Adipocyte (in vitro differentiated cells): ENCODE data around the gene MAST3.
A peak's percentile ranks its signal among the peaks of the same experiment; 100 is the strongest.

ENCODE experiments used
- DNase-seq: peaks from one replicate; pipeline ENCODE4 v3.0.0-alpha.2; 2015; ENCODE audit warnings: low read depth
- H3K27me3 ChIP-seq: replicated peaks from 2 replicates; pipeline ENCODE4 v1.7.0; 2013; ENCODE audit warnings: mild to moderate bottlenecking, low read length, moderate library complexity; ENCODE audit not compliant: control insufficient read depth, insufficient read depth
- H3K36me3 ChIP-seq: 2 replicates; pipeline ENCODE4 v1.7.0; 2013; ENCODE audit warnings: low read length, mild to moderate bottlenecking, moderate library complexity; ENCODE audit not compliant: control insufficient read depth, insufficient read depth, severe bottlenecking
- H3K4me1 ChIP-seq: 2 replicates; pipeline ENCODE4 v1.7.0; 2013; ENCODE audit warnings: mild to moderate bottlenecking, low read length, moderate library complexity; ENCODE audit not compliant: control insufficient read depth, insufficient read depth
- H3K4me3 ChIP-seq: 2 replicates; pipeline ENCODE4 v1.7.0; 2013; ENCODE audit warnings: mild to moderate bottlenecking, low read length, moderate library complexity
- H3K9ac ChIP-seq: 2 replicates; pipeline ENCODE4 v1.7.0; 2013; ENCODE audit warnings: mild to moderate bottlenecking, low read length, moderate library complexity
- H3K9me3 ChIP-seq: 2 replicates; pipeline ENCODE4 v1.7.0; 2013; ENCODE audit warnings: mild to moderate bottlenecking, low read length, moderate library complexity; ENCODE audit not compliant: control insufficient read depth

Gene MAST3

DNA sequence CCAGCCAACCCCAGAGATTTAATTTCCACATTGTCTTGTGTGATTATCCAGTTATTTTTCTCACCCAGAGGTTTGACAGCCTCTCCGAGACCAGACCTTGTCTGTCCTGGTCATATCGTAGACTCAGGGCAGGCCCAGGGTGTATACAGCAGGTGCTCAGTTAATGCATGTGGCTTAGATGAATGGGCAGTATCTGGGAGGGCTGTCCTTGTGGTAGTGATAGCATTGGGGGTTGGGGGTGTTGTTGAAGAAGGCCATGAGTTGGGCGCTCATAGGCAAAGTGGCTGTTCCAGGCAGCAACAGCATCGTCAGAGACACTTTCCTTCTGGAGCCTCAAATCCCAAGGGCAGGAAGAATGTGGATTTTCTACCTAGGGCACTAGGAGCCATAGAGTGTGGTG is 16.9 kb downstream of the MAST3 start:
- Histone ChIP-seq H3K4me3 (no peak overlapping the region), H3K36me3 (no peaks in the 10 kb centered on the region), H3K27me3 (no peaks in the 10 kb centered on the region), H3K4me1 (peaks cover 28% of the 10 kb centered on the region), H3K9ac (no peak overlapping the region), H3K9me3 (no peaks in the 10 kb centered on the region)
- no peak for DNase-seq

DNA sequence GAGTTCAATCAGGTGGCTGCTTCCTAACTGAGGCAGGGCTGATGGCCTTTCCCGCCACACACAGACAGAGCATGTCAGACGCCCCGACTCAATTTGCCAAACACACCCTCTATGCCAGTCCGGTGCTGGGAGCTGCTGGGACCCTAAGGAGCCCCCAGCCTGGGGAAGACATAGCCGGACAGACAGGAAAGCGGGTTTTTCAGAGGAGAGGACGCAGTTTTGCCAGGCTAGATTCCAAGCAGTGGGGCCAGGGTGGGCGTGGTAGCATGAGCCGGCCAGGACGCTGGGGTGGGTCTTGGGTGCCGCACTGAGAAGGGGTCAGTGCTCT is 19.8 kb downstream of the MAST3 start:
- Histone ChIP-seq H3K9me3 (no peaks in the 10 kb centered on the region), H3K4me1 (peaks cover 18% of the 10 kb centered on the region), H3K4me3 (peak overlapping the region; percentile 79), H3K27me3 (no peaks in the 10 kb centered on the region), H3K9ac (peak overlapping the region; percentile 69), H3K36me3 (peaks cover 3% of the 10 kb centered on the region)
- DNase-seq = no peak

DNA sequence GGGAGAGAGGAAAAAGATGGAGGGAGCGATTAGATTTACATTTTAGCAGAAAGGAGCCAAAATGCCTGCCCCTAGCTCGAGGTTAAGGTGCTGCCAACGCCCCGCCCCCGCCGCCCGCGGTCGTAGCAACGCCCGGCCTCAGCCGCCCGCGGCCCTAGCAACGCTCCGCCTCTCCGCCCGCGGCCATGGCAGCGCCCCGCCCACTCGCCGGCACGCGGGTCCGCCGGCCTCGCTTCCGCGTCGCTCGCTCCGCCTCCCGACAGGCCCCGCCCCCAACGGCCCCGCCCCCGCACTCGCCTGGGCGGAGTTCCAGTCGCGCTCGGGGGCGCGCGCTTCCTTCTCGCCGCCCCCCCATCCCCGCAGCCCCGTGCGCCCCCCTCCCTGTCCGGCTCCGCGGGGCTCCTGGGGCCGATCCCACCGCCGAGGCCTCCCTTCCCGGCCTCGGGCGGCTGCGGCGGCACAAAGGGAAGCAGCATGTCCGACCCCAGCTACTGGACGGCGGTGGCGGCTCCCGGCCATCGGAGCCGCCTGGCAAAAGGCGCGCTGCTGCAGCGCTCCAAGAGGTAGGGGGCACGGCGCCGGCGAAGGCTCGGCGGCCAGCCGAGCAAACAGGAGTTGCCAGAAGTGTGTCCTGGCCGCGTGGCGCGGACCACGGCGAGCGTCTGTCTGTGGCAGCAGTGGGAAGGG is 20.3 kb downstream of the MAST3 start:
- Histone ChIP-seq H3K27me3 (no peaks in the 10 kb centered on the region), H3K36me3 (peaks cover 8% of the 10 kb centered on the region), H3K4me1 (peaks cover 18% of the 10 kb centered on the region), H3K9ac (peak overlapping the region; percentile 80), H3K4me3 (peak overlapping the region; percentile 82), H3K9me3 (no peaks in the 10 kb centered on the region)
- peak; percentile 94 for DNase-seq

DNA sequence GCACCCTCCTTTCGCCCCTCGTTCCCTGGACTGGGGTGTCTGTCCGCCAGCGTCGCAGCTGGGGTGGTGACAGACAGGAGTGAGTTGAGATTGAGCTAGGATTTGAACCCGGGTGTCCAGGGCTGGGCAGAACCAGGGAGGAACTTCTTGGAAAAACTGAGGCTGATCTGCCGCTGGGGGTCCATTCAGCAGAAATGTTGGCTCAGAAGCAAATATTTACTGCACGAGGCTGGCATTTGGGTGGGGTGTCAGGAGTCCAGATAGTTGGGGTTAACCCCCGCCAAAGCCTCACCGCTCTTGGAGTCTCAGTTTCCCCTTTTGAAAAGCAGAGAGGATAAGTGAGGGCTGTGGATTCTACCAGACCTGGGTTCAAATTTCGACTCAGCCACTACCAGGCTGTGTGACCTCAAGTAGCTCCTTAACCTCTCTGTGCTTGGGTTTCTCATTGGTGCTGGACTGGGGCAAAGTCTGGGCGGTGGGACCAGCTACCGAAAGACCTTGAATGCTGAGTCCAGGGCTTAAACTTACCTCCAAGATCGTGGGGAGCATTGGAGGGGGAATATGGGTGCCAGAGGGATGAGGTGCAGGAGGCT is 20.9 kb downstream of the MAST3 start:
- DNase-seq = no peak
- peak overlapping the region; percentile 80 for H3K9ac ChIP-seq
- no peaks in the 10 kb centered on the region for H3K9me3 ChIP-seq
- no peaks in the 10 kb centered on the region for H3K27me3 ChIP-seq
- H3K4me1 ChIP-seq = peaks cover 18% of the 10 kb centered on the region
- H3K36me3 ChIP-seq = peaks cover 8% of the 10 kb centered on the region
- H3K4me3 ChIP-seq = peak overlapping the region; percentile 82

DNA sequence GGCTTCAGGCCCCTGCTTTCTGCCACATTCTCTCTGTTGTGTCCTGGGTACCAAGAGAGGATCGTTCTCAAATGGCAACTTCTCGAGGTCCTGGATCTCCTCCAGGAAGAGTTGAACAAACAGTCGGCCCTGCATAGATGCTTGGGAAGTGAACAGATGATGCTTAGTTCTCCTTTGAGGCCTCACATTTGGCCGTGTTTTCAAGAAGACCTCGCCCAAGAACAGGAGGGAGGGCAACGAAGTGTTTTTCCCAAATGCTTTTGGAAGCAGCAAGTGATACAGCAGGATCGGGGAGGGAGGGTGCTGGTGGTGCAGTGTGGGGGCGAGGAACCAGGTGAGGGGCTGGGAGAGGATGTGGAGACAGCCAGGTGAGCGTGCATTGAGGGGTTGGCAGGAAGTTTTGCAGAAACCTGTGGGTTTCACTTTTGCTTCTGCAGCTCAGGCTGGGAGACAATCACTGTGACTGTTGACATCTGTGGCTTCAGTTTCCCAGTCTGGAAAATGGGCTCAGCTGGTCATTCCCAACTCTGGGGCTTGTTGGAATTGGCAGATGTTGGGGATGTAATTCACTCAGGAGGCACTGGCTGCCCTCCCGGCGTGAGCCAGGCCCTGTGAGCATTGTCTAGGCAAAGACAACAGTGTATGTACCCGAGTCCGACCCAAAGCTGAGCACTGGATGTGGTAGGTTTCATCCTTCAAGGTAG is 21.6 kb downstream of the MAST3 start:
- DNase-seq = no peak
- peaks cover 18% of the 10 kb centered on the region for H3K4me1 ChIP-seq

DNA sequence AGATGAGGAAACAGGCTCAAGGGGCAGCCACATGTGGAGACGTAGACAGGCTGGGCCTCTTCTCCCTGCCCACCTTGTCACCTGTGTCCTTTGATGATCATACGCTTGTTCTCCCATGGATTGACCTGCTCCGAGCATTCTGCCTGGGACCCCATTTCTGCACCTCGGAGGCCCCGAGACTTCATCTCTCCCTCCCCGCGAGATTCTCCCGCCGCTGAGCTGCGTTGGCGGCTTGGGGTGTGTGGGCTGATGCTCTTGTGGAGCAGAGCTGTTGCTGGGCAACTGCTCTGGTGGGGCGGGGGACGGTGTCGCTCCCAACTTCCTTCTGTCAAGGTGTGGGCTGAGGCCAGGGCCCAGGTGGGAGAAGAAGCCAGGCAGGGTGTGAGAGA is 22.1 kb downstream of the MAST3 start:
- Histone ChIP-seq H3K9me3 (no peaks in the 10 kb centered on the region), H3K4me1 (peaks cover 18% of the 10 kb centered on the region), H3K27me3 (no peaks in the 10 kb centered on the region), H3K4me3 (no peak overlapping the region), H3K9ac (no peak overlapping the region), H3K36me3 (peaks cover 17% of the 10 kb centered on the region)
- no peak for DNase-seq

More for the DNA sequence above, 21.6 kb downstream of the MAST3 start:
- no peaks in the 10 kb centered on the region for H3K27me3 ChIP-seq
- no peak overlapping the region for H3K4me3 ChIP-seq
- H3K36me3 ChIP-seq = peaks cover 13% of the 10 kb centered on the region
- no peak overlapping the region for H3K9ac ChIP-seq
- no peaks in the 10 kb centered on the region for H3K9me3 ChIP-seq

DNA sequence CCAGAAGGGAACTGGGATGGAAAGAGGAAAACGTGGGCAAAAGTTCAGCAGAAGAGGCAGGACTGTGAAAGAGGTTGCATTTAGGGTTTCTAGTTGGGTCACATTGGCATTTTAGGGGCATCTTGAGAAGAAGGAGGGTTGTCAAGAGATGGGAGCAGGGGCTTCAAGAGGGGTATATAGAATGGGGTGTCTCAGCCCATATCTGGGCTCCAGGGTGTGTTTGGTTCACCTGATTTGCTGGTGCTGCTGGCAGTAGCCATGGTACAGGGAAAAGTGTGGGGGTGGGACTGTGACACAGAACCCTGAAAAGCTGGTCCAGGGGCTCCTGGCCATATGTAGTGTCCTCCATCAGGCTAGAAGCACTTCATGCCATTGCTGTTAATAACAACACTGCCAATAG is 22.5 kb downstream of the MAST3 start:
- H3K27me3 ChIP-seq = no peaks in the 10 kb centered on the region
- no peak overlapping the region for H3K4me3 ChIP-seq
- H3K36me3 ChIP-seq = peaks cover 17% of the 10 kb centered on the region
- DNase-seq = no peak
- H3K9me3 ChIP-seq = no peaks in the 10 kb centered on the region
- peaks cover 18% of the 10 kb centered on the region for H3K4me1 ChIP-seq
- H3K9ac ChIP-seq = no peak overlapping the region

DNA sequence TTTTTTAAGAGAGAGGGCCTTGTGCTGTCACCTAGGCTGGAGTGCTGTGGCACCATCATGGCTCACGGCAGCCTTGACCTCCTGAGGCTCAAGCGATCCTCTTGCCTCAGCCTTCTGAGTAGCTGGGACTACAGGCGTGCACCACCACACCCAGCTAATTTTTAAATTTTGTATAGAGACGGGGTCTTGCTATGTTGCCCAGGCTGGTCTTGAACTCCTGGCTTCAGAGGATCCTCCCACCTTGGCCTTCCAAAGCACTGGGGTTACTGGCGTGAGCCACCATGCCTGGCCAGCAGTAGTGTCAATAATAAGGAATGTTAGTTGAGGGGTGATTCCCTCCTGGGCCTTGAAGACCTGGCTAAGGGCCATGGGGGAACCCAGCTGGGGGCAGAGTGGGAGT is 23.6 kb downstream of the MAST3 start:
- Histone ChIP-seq H3K27me3 (no peaks in the 10 kb centered on the region), H3K9me3 (no peaks in the 10 kb centered on the region), H3K4me3 (no peak overlapping the region), H3K36me3 (peaks cover 17% of the 10 kb centered on the region), H3K4me1 (peaks cover 15% of the 10 kb centered on the region), H3K9ac (no peak overlapping the region)
- DNase-seq = no peak

DNA sequence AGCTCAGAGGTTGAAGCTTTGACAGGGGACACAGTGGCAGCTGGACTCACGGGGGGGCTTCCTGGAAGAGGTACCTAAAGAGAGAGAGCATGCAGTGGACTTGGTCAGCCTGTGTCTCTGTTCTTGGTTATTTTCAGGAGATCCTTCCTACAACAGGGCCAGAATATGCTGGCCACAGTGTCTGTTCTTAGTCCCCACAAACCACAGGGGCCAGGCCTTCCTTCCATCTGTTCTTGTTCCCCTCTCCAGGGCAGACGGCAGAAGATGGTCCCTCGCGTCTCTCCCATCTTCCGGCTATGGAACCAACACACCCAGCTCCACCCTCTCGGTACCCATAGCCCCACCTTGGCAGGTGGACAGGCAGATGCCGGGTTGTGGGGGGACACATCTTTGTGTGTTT is 24.8 kb downstream of the MAST3 start:
- Histone ChIP-seq H3K27me3 (no peaks in the 10 kb centered on the region), H3K9me3 (no peaks in the 10 kb centered on the region), H3K36me3 (peaks cover 17% of the 10 kb centered on the region), H3K4me1 (peaks cover 10% of the 10 kb centered on the region), H3K9ac (no peak overlapping the region), H3K4me3 (no peak overlapping the region)
- no peak for DNase-seq

DNA sequence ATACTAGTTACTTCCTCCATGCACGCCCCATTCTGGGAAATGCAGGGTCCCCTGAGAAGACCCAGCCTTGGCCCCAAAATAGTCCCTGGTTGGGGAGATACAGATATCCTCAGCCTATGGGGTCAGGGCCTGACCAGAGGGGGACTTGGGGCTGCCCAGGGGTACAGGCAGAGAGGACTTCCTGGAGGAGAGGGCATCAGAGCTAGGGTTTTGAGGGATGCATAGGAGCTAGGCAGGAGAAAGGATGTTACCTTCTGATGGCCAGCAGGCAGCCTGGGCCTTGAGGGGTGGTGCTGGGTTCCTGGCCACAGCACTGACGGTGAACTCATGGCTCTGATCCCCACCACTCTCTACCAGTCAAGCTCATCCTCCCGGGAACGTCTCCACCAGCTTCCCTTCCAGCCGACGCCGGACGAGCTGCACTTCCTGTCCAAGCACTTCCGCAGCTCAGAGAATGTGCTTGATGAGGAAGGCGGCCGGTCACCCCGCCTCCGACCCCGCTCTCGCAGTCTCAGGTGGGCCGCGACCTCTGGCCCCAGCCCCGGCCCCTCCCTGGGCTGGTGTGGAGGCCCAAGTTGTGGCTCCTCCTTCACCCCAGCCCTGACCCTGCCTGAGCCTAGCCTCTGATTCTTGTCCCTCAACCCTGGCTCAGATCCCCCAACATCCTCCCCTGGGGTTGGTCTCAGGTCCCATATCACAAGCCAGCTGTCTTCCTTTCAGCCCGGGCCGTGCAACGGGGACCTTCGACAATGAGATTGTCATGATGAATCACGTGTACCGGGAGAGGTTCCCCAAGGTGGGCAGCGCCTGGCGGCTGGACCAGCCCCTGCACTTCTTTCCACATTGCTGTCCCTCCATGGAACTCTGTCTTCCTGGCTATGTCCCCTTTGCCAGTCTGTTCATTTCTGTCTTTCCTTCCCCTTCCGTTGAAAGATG is 25.6 kb downstream of the MAST3 start:
- H3K4me1 ChIP-seq = peaks cover 8% of the 10 kb centered on the region
- H3K36me3 ChIP-seq = peaks cover 17% of the 10 kb centered on the region
- H3K27me3 ChIP-seq = no peaks in the 10 kb centered on the region
- DNase-seq = no peak
- H3K9ac ChIP-seq = no peak overlapping the region
- no peaks in the 10 kb centered on the region for H3K9me3 ChIP-seq
- no peak overlapping the region for H3K4me3 ChIP-seq

DNA sequence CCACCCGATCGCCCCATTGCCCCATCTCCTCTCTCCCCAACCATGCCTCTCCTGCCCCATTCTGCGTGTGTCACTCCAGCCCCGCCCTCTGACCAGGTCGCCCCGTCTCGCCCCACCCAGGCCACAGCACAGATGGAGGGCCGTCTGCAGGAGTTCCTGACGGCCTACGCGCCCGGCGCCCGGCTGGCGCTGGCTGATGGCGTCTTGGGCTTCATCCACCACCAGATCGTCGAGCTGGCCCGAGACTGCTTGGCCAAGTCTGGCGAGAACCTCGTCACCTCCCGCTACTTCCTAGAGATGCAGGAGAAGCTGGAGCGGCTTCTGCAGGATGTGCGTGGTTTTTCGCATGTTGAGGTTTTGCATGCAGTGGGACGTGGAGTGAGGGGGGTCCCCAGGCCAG is 26.2 kb downstream of the MAST3 start:
- Histone ChIP-seq H3K9me3 (no peaks in the 10 kb centered on the region), H3K36me3 (peaks cover 17% of the 10 kb centered on the region)

More for the DNA sequence above, 26.2 kb downstream of the MAST3 start:
- Histone ChIP-seq H3K4me1 (peaks cover 2% of the 10 kb centered on the region), H3K27me3 (no peaks in the 10 kb centered on the region), H3K9ac (no peak overlapping the region), H3K4me3 (no peak overlapping the region)
- no peak for DNase-seq
